Measurements from ENCODE around the gene F12.

F12 gene

GRCh38 chr5:177402271-177403043 lies 6.9 kb downstream of the F12 start:
- no peaks in the 10 kb centered on the region for H3K27me3 ChIP-seq (ENCODE audit: insufficient read depth, poor library complexity, severe bottlenecking)
- TF ChIP-seq CTCF (IDR thresholded peaks at IDR 0.05; ENCODE audit: insufficient read depth, low read length) = peak; percentile 7
- TF ChIP-seq SPI1 (IDR thresholded peaks at IDR 0.05; ENCODE audit: borderline replicate concordance, low read depth) = no peak
- H3K4me3 ChIP-seq (replicated peaks; ENCODE audit: insufficient read depth, low read length) = peak overlapping the region; percentile 50
- H3K27ac ChIP-seq (replicated peaks) = no peak overlapping the region
- DNase-seq (ENCODE audit: low read depth in 1 of 2, low spot score in 1 of 2) = peak in 1 of 2 experiments; percentile 58

- no peaks in the 10 kb centered on the region for H3K27me3 ChIP-seq (ENCODE audit: insufficient read depth, poor library complexity, severe bottlenecking)
- no peak within 1 kb of the TSS for H3K27ac ChIP-seq (replicated peaks)
- no peak for DNase-seq (ENCODE audit: low read depth in 1 of 2, low spot score in 1 of 2)
- no peak for TF ChIP-seq CTCF (IDR thresholded peaks at IDR 0.05; ENCODE audit: insufficient read depth, low read length)
- no peak for TF ChIP-seq GABPA (IDR thresholded peaks at IDR 0.05; ENCODE audit: low read depth)
- no peak for TF ChIP-seq SPI1 (IDR thresholded peaks at IDR 0.05; ENCODE audit: borderline replicate concordance, low read depth)
- no peak for TF ChIP-seq REST (IDR thresholded peaks at IDR 0.05; ENCODE audit: insufficient replicate concordance, low read depth)
- no peak for TF ChIP-seq POLR2AphosphoS5 (IDR thresholded peaks at IDR 0.05; ENCODE audit: low read depth)
- no peak within 1 kb of the TSS for H3K4me3 ChIP-seq (replicated peaks; ENCODE audit: insufficient read depth, low read length)
Observed at GRCh38 chr5:177399997-177400868, 9.1 kb downstream of the F12 start, which contains the start of gene PFN3. TSS of gene PFN3 (minus strand) at chr5:177400661. CDS start at chr5:177400576, 85 bp downstream.

GRCh38 chr5:177397875-177398390 lies 11.4 kb downstream of the F12 start:
- Histone ChIP-seq H3K27me3 (ENCODE audit: insufficient read depth, poor library complexity, severe bottlenecking) (no peaks in the 10 kb centered on the region), H3K4me3 (replicated peaks; ENCODE audit: insufficient read depth, low read length) (no peak overlapping the region), H3K27ac (replicated peaks) (no peak overlapping the region)
- TF ChIP-seq GABPA (IDR thresholded peaks at IDR 0.05; ENCODE audit: low read depth) (no peak), CTCF (IDR thresholded peaks at IDR 0.05; ENCODE audit: insufficient read depth, low read length) (no peak), REST (IDR thresholded peaks at IDR 0.05; ENCODE audit: insufficient replicate concordance, low read depth) (no peak), SPI1 (IDR thresholded peaks at IDR 0.05; ENCODE audit: borderline replicate concordance, low read depth) (no peak), POLR2AphosphoS5 (IDR thresholded peaks at IDR 0.05; ENCODE audit: low read depth) (no peak)
- DNase-seq (ENCODE audit: low read depth in 1 of 2, low spot score in 1 of 2) = no peak

All from HL-60 (cell line).